GM12872 (cell line): ENCODE data around the gene BTBD3.

Experiments
- CTCF ChIP-seq: IDR thresholded peaks from 3 replicates; pipeline ENCODE4 v1.5.1; 2011; ENCODE audit warnings: low read depth, mild to moderate bottlenecking, low read length, moderate library complexity; ENCODE audit not compliant: insufficient read depth

The BTBD3 gene

GRCh38 chr20:11929947-11930346 lies 12.3 kb downstream of the BTBD3 start:
- no peak for TF ChIP-seq CTCF

- no peak for TF ChIP-seq CTCF
Measured at GRCh38 chr20:11935212-11936154, 17.8 kb downstream of the BTBD3 start.

- TF ChIP-seq CTCF: no peak
Measured at GRCh38 chr20:11936157-11936556, 18.5 kb downstream of the BTBD3 start.

- TF ChIP-seq CTCF: no peak
Measured at GRCh38 chr20:11937230-11937629, 19.5 kb downstream of the BTBD3 start.

GRCh38 chr20:11941593-11942246 lies 24.0 kb downstream of the BTBD3 start:
- TF ChIP-seq CTCF: no peak

- no peak for TF ChIP-seq CTCF
Measured at GRCh38 chr20:11943778-11944177, 26.1 kb downstream of the BTBD3 start.

GRCh38 chr20:11948806-11949205 lies 31.1 kb downstream of the BTBD3 start:
- TF ChIP-seq CTCF: no peak
